CD4-positive, alpha-beta T cell treated with Interleukin-12 subunit alpha and Interleukin-12 subunit beta, for 1 hour (primary cell): ENCODE measurements around the gene ELP1.

Experiments used
- DNase-seq: peaks from one replicate; pipeline ENCODE4 v3.0.0-alpha.2; 2020

The ELP1 gene

GRCh38 chr9:108877524-108877923, 56.4 kb downstream of the ELP1 start:
- no peak for DNase-seq

GRCh38 chr9:108876425-108876824, 57.5 kb downstream of the ELP1 start:
- no peak for DNase-seq

GRCh38 chr9:108874058-108874788, 59.7 kb downstream of the ELP1 start:
- no peak for DNase-seq

GRCh38 chr9:108869092-108869725, 64.7 kb downstream of the ELP1 start:
- no peak for DNase-seq

- no peak for DNase-seq
These were observed 66.1 kb downstream of the ELP1 start for GRCh38 chr9:108867829-108868228.

- no peak for DNase-seq
These were observed 66.8 kb downstream of the ELP1 start for GRCh38 chr9:108867116-108867515.

GRCh38 chr9:108866001-108866420, 67.9 kb downstream of the ELP1 start:
- no peak for DNase-seq

GRCh38 chr9:108865037-108865436, 68.9 kb downstream of the ELP1 start:
- no peak for DNase-seq

GRCh38 chr9:108864446-108864845, 69.5 kb downstream of the ELP1 start:
- DNase-seq: no peak

- DNase-seq: no peak
These were observed 70.0 kb downstream of the ELP1 start for GRCh38 chr9:108863891-108864290.

GRCh38 chr9:108861997-108862396, 71.9 kb downstream of the ELP1 start, which contains the start of gene ACTL7A:
Gene ACTL7A (plus strand): TSS chr9:108862266. CDS start chr9:108862323, 57 bp downstream.
- no peak for DNase-seq

GRCh38 chr9:108861464-108861863, 72.5 kb downstream of the ELP1 start:
- no peak for DNase-seq

- DNase-seq: no peak
These were observed 73.2 kb downstream of the ELP1 start for GRCh38 chr9:108860764-108861163.

- no peak for DNase-seq
These were observed 73.6 kb downstream of the ELP1 start for GRCh38 chr9:108860354-108860753.

- no peak for DNase-seq
These were observed 74.3 kb downstream of the ELP1 start for GRCh38 chr9:108859459-108860114.

GRCh38 chr9:108857572-108857971, 76.4 kb downstream of the ELP1 start:
- no peak for DNase-seq

- DNase-seq: no peak
These were observed 78.0 kb downstream of the ELP1 start, which contains the start of gene ACTL7B for GRCh38 chr9:108855888-108856287. Gene ACTL7B (minus strand): TSS chr9:108855986. CDS start chr9:108855930, 56 bp downstream.

- no peak for DNase-seq
These were observed 78.4 kb downstream of the ELP1 start for GRCh38 chr9:108855529-108855886.

GRCh38 chr9:108854641-108855528, 79.0 kb downstream of the ELP1 start:
- DNase-seq: no peak

GRCh38 chr9:108854094-108854493, 79.8 kb downstream of the ELP1 start:
- no peak for DNase-seq

- no peak for DNase-seq
These were observed 81.8 kb downstream of the ELP1 start for GRCh38 chr9:108852079-108852478.

GRCh38 chr9:108851138-108851537, 82.8 kb downstream of the ELP1 start:
- no peak for DNase-seq
